Activated CD4-positive, alpha-beta T cell treated with anti-CD3 and anti-CD28 coated beads, Interleukin-2, amount 50 U/mL, for 24 hours (primary cell): ENCODE data around the gene TAOK3.
"Not testable (repeated sequence)": the region's sequence is repeated elsewhere in the genome, so short reads cannot be mapped to it uniquely, and the experiment has no call there.

Source experiments
- DNase-seq, 2 donors: peaks; one replicate each; pipeline ENCODE4 v3.0.0-alpha.2; 2020; ENCODE audit warnings: low read depth in 1 of 2, low spot score in 1 of 2

TAOK3 gene

DNA sequence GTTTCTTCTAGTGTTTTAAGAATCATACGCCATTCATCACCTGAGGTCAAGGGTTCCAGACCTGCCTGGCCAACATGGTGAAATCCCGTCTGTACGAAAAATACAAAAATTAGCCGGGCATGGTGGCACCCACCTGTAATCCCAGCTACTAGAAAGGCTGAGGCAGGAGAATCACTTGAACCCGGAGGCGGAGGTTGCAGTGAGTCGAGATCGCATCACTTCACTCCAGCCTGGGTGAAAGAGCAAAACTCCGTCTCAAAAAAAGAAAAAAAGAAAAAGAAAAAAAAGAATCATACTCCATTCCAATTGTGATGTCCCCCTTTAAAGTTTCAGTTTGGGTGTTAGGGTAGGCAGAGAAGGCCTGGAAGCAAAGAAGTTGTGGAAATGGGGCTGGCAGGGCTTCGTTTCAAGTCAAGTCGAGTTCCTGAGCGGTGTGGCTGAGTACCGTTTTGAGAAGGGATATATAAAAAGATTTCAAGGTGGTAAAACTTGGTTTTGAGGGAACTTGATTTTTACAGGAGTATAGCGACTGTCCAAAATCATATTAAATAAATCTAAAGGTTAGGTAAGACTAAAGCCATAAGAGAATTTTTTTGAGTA is 1.5 kb upstream of the TAOK3 start:
- DNase-seq = no peak

DNA sequence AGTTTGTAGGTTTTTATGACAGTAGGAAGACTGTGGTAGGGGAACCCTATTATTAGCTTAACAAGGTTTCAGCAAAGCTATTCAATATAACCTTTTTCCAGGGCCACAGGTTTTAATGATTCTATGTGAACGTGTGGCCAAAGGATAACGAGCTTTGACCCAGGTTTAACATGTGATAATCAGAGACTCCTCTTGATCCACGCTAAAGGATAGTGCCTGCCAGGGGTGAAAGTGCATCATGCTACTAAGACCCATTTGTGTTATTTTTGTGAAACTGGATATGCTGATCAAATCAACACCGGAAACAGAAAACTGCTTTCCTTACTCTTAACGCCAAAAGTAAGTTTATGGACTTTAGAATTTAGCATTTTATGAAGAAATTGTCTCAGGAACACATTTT is 909 bp upstream of the TAOK3 start:
- DNase-seq = no peak

- no peak for DNase-seq
These were observed 1.1 kb downstream of the TAOK3 start for GRCh38 chr12:118371321-118372282.

GRCh38 chr12:118370601-118371000 is 2.1 kb downstream of the TAOK3 start:
- DNase-seq = no peak

DNA sequence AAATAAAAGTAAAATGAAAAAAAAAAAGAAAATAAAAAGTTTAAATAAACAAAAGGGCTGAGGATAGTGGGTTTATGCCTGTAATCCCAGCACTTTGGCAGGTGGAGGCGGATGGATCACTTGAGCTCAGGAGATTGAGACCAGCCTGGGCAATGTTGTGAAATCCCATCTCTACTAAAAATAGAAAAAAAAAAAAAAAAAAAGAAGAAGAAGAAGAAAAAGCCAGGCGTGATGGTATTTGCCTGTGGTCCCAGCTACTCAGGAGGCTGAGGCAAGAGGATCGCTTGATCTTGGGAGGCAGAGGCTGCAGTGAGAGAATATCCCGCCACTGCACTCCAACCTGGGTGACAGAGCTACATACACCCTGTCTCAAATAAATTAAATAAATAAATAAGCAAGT is 3.9 kb downstream of the TAOK3 start:
- no peak for DNase-seq

DNA sequence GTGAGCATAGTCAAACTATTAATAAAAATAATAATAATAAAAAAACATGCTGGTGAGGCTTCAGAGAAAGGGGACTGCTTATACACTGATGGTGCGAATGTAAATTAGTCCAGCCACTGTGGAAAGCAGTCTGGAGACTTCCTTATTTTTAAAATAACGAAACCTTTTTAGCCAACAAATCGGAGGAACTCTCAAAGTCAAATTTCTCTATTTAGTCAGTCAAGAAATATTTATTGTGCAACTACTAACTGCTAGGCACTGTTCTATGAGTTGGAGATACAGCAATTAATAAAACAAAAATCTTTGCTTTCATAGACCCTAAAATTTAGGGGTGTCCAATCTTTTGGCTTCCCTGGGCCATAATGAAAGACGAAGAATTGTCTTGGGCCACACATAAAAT is 10.8 kb downstream of the TAOK3 start:
- DNase-seq = no peak

DNA sequence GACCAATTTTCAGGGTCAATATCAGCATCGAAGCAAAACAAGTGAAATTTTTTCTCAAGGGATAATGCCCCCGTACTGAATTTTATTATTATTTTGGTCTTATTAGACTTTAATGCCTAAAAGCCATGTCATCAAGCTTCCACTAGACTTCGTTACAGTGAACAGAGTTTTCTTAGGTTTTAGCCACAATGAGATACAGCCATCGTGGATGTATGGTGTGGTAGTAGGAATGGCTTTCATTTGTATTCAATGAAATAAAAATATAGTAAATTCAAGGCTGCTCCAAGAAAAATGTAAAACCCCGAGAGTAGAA is 11.7 kb downstream of the TAOK3 start:
- DNase-seq = no peak

DNA sequence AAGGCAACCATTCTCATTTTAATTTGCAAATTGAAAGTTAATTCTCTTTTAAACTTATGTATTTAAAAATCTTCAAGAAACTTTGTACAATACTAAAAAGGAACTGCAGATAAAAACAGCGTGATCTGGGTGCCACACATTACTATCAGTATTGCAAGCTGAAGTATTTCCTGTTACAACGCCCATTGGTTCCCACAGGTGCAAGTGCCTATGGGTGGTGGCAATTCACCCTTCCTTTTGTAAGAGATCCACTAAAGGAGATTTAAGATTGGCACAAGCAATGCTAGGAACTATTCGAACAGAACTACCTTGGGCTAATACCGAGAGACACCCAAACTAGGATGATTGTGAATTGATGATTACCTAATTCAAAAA is 13.2 kb downstream of the TAOK3 start:
- no peak for DNase-seq

GRCh38 chr12:118358612-118359540 is 13.8 kb downstream of the TAOK3 start:
- no peak for DNase-seq

- DNase-seq = no peak
These were observed 14.7 kb downstream of the TAOK3 start for GRCh38 chr12:118358008-118358359.

- peak in 1 of 2 donors; percentile 51 for DNase-seq
These were observed 15.3 kb downstream of the TAOK3 start for GRCh38 chr12:118357257-118358007.

DNA sequence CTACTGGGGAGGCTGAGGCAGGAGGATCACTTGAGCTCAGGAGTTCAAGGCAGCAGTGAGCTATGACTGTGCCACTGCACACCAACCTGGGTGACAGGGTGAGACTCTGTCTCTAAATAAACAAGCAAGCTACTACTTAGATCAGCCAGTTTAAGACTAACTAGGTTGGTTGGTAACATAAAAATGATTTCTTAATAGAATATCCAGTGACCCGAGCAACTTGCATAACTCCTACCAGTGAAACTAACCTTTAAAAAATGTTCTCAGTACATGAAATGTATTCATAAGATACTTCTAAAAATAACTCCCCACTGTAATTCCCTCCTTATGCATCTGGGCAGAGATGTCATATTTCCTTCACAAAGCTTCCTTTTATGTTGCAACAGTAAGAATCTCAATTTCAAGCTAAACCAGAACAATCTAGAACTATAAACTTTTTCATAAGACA is 15.9 kb downstream of the TAOK3 start:
- no peak for DNase-seq

DNA sequence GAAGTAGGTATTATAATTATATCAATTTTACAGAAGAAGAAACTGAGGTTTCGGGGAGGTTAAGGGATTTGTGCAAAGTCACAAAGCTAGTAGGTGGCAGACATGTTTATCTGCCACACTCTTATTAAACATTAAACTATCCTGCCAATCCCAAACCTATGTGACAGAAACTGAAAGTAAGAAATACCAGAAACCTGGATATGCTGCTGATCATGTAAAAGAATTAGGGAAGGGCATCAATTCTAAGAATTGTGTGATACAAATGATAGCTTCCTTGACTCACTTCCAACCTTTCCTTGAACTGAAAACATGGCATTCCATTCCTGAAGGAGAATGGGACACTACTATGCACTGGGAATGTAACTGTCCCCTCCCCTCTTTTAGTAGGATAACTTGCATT is 16.9 kb downstream of the TAOK3 start:
- DNase-seq = no peak

DNA sequence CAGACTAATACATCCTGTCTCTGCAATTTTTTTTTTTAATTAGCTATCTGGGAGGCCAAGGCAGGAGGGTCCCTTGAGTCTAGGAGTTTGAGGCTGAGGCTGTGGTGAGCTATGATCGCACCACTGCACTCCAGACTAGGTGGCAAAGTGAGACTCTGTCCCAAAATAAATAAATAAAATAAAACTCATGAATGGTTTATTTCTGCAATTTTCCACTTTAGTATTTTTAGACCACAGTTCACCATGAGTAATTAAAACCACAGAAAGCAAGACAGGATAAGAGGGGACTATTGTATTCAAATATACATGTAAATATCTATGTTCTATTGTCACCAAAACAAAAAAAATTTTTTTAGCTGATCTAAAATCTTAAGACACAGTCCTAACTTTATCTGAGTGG is 17.8 kb downstream of the TAOK3 start:
- DNase-seq = no peak

DNA sequence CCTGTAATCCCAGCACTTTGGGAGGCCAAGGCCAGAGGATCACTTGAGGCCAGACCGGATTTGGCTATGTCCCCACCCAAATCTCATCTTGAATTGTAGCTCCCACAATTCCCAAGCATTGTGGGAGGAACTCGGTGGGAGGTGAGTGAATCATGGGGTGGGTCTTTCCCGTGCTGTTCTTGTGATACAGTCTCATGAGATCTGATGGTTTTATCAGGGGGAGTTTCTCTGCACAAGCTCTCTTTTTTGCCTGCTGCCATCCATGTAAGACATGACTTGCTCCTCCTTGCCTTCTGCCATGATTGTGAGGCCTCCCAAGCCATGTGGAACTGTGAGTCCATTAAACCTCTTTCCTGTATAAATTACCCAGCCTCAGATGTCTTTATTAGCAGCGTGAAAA is 18.2 kb downstream of the TAOK3 start:
- not testable (repeated sequence) for DNase-seq

DNA sequence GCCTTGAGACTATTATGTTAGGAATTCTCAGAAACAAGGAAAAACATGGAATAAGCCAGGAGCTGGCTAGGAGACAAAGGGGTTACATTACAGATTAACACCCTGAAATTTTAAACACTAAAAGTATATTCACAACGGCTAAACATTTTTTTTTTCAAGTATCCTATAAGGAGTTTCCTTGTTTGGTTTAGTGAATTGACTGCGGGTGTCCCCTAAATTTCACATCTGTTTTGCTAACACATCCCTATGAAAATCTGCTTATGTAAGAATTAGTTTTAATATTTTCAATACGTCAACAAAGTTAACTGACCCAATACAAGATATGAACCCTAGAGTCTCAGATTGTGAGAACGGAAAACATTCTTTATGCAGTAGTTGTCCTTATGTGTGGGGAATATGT is 19.0 kb downstream of the TAOK3 start:
- no peak for DNase-seq

GRCh38 chr12:118350908-118351559 is 21.7 kb downstream of the TAOK3 start:
- no peak for DNase-seq

DNA sequence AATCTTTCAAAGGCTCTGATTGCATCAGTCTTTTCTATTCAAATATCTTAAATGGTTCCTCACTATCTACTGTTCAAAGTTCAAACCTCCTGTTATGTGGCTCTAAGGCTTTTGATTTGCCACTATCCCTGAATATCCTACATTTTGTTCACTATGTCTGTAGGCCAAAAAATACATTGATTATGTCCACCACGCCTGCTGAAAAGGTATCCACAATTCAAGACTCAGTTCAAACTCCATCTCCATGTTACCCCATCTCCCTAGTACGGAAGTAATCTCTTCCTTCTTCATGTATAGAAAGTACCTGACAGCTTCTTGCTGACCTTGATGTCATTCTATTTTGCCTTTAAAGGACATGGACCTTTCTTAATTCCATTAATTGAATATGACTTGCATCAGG is 24.8 kb downstream of the TAOK3 start:
- no peak for DNase-seq

DNA sequence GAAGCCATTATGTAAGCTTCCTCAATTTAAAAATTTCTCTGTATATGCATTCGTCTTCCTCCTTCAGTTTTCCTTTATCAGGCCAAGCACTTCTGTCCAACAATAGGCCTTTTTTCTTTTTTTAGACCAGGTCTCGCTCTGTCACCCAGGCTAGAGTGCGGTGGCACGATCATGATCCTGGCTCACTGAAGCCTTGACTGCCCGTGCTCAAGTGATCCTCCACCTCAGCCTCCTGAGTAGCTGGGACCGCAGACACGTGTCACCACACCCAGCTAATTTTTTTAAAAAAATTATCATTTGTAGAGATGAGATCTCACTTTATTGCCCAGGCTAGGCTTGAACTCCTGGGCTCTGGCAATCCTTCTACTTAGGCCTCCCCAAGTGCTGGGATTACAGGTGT is 25.8 kb downstream of the TAOK3 start:
- no peak for DNase-seq

GRCh38 chr12:118345355-118345754 is 27.4 kb downstream of the TAOK3 start:
- DNase-seq = no peak

- DNase-seq = no peak
These were observed 27.9 kb downstream of the TAOK3 start for GRCh38 chr12:118344829-118345228.
